DMS 273 (cell line): Measurements from ENCODE around the gene ZPR1.
"Not testable (repeated sequence)": the region's sequence is repeated elsewhere in the genome, so short reads cannot be mapped to it uniquely, and the experiment has no call there.

ENCODE experiments used
- DNase-seq: peaks from one replicate; lab custom pipeline; 2025; ENCODE audit not compliant: unreplicated experiment; lab: John Stamatoyannopoulos, UW

Gene ZPR1

GRCh38 chr11:116823031-116823843, 35.4 kb upstream of the ZPR1 start, which contains the start of gene APOA4:
Gene APOA4 (minus strand): TSS chr11:116823304. CDS start chr11:116823191, 113 bp downstream.
- DNase-seq, result no peak

GRCh38 chr11:116822575-116822974, 34.8 kb upstream of the ZPR1 start:
- DNase-seq, result no peak

- no peak for DNase-seq
Observed at GRCh38 chr11:116821050-116821918, 33.5 kb upstream of the ZPR1 start.

GRCh38 chr11:116819049-116819448, 31.2 kb upstream of the ZPR1 start:
- DNase-seq, result no peak

GRCh38 chr11:116814502-116814901, 26.7 kb upstream of the ZPR1 start:
- DNase-seq, result no peak

- DNase-seq, result no peak
Observed at GRCh38 chr11:116813781-116814471, 26.1 kb upstream of the ZPR1 start.

- DNase-seq, result no peak
Observed at GRCh38 chr11:116813170-116813569, 25.3 kb upstream of the ZPR1 start.

- DNase-seq, result no peak
Observed at GRCh38 chr11:116812109-116812508, 24.3 kb upstream of the ZPR1 start.

- DNase-seq, result no peak
Observed at GRCh38 chr11:116811194-116811593, 23.4 kb upstream of the ZPR1 start.

- DNase-seq, result no peak
Observed at GRCh38 chr11:116808262-116809175, 20.7 kb upstream of the ZPR1 start.

GRCh38 chr11:116807601-116808261, 19.9 kb upstream of the ZPR1 start:
- no peak for DNase-seq

GRCh38 chr11:116804001-116804400, 16.2 kb upstream of the ZPR1 start:
- no peak for DNase-seq

GRCh38 chr11:116801662-116802061, 13.8 kb upstream of the ZPR1 start:
- not testable (repeated sequence) for DNase-seq

GRCh38 chr11:116800610-116801009, 12.8 kb upstream of the ZPR1 start:
- no peak for DNase-seq

GRCh38 chr11:116798368-116798767, 10.5 kb upstream of the ZPR1 start:
- no peak for DNase-seq

- DNase-seq, result no peak
Observed at GRCh38 chr11:116797816-116798215, 10.0 kb upstream of the ZPR1 start.

- no peak for DNase-seq
Observed at GRCh38 chr11:116796548-116796947, 8.7 kb upstream of the ZPR1 start.

- no peak for DNase-seq
Observed at GRCh38 chr11:116794851-116795250, 7.0 kb upstream of the ZPR1 start.

GRCh38 chr11:116793772-116794097, 5.9 kb upstream of the ZPR1 start:
- DNase-seq, result peak; percentile 19
